Measurements from ENCODE around the gene ITGA8.
A peak's percentile ranks its signal among the peaks of the same experiment; 100 is the strongest.
"Not testable (repeated sequence)": the region's sequence is repeated elsewhere in the genome, so short reads cannot be mapped to it uniquely, and the experiment has no call there.

Gene ITGA8

GRCh38 chr10:15550950-15551349 is 168.8 kb downstream of the ITGA8 start:
- no peak for DNase-seq (ENCODE audit: low spot score)

- DNase-seq (ENCODE audit: low spot score) = no peak
Measured at GRCh38 chr10:15548331-15548730, 171.4 kb downstream of the ITGA8 start.

- DNase-seq (ENCODE audit: low spot score) = no peak
Measured at GRCh38 chr10:15546606-15547005, 173.1 kb downstream of the ITGA8 start.

- no peak for DNase-seq (ENCODE audit: low spot score)
Measured at GRCh38 chr10:15545884-15546283, 173.8 kb downstream of the ITGA8 start.

GRCh38 chr10:15545266-15545665 is 174.5 kb downstream of the ITGA8 start:
- no peak for DNase-seq (ENCODE audit: low spot score)

GRCh38 chr10:15543994-15544393 is 175.7 kb downstream of the ITGA8 start:
- DNase-seq (ENCODE audit: low spot score) = no peak

- no peak for DNase-seq (ENCODE audit: low spot score)
Measured at GRCh38 chr10:15542817-15543216, 176.9 kb downstream of the ITGA8 start.

GRCh38 chr10:15541376-15541775 is 178.3 kb downstream of the ITGA8 start:
- no peak for DNase-seq (ENCODE audit: low spot score)

- DNase-seq (ENCODE audit: low spot score) = no peak
Measured at GRCh38 chr10:15540727-15541126, 179.0 kb downstream of the ITGA8 start.

- no peak for DNase-seq (ENCODE audit: low spot score)
Measured at GRCh38 chr10:15539262-15539661, 180.5 kb downstream of the ITGA8 start.

GRCh38 chr10:15534928-15535538 is 184.7 kb downstream of the ITGA8 start:
- DNase-seq (ENCODE audit: low spot score) = not testable (repeated sequence)

- no peak for DNase-seq (ENCODE audit: low spot score)
Measured at GRCh38 chr10:15531927-15532722, 187.6 kb downstream of the ITGA8 start.

- no peak for DNase-seq (ENCODE audit: low spot score)
Measured at GRCh38 chr10:15528859-15529239, 190.9 kb downstream of the ITGA8 start.

- DNase-seq (ENCODE audit: low spot score) = no peak
Measured at GRCh38 chr10:15526754-15527153, 193.0 kb downstream of the ITGA8 start.

GRCh38 chr10:15521328-15521903 is 198.3 kb downstream of the ITGA8 start:
- DNase-seq (ENCODE audit: low spot score) = no peak

GRCh38 chr10:15518250-15518649 is 201.5 kb downstream of the ITGA8 start:
- DNase-seq (ENCODE audit: low spot score) = no peak

GRCh38 chr10:15516256-15517085 is 203.3 kb downstream of the ITGA8 start:
- DNase-seq (ENCODE audit: low spot score) = no peak

- DNase-seq (ENCODE audit: low spot score) = no peak
Measured at GRCh38 chr10:15515202-15515601, 204.5 kb downstream of the ITGA8 start.

- DNase-seq (ENCODE audit: low spot score) = no peak
Measured at GRCh38 chr10:15510963-15511362, 208.8 kb downstream of the ITGA8 start.

GRCh38 chr10:15505329-15505728 is 214.4 kb downstream of the ITGA8 start:
- no peak for DNase-seq (ENCODE audit: low spot score)

GRCh38 chr10:15504101-15504840 is 215.5 kb downstream of the ITGA8 start:
- DNase-seq (ENCODE audit: low spot score) = peak; percentile 28

Data from AG08396 (cell line).